ENCODE results near the gene MLLT11. TPM values are rescaled to one million over a fixed set of nuclear protein-coding genes. Genes with fewer than 3 reads are reported as not detected.

MLLT11 gene
- total RNA-seq, 1 donor from 2014 or later: 27.8 TPM

DNA sequence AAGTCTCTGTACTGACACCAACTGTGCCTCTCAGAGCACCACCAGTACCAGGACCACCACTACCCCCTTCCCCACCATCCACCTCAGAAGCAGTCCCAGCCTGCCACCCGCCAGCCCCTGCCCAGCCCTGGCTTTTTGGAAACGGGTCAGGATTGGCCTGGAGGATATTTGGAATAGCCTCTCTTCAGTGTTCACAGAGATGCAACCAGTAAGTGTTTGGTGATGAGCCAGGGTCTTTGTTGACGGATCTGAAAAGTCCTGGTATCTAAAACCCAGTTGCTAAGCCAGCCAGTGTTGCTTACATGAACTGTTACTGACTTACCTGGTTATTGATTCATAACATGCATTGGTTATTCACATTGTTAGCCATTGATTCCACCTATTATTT lies 11.6 kb upstream of the MLLT11 start:
- TF ChIP-seq CTCF (IDR thresholded peaks at IDR 0.05; ENCODE audit: unreplicated experiment): no peak
- Mint-ChIP-seq H3K36me3 (ENCODE audit: low read depth, unreplicated experiment) (peaks cover 8% of the 10 kb centered on the region), H3K4me1 (ENCODE audit: unreplicated experiment) (no peaks in the 10 kb centered on the region), H3K4me3 (ENCODE audit: unreplicated experiment) (peak overlapping the region; percentile 93), H3K9me3 (ENCODE audit: unreplicated experiment) (no peaks in the 10 kb centered on the region), H3K27ac (ENCODE audit: unreplicated experiment) (no peak overlapping the region), H3K27me3 (ENCODE audit: unreplicated experiment) (peaks cover 4% of the 10 kb centered on the region)
- no peak for DNase-seq (ENCODE audit: low spot score)

- Mint-ChIP-seq H3K36me3 (ENCODE audit: low read depth, unreplicated experiment) (peaks cover 13% of the 10 kb centered on the region), H3K27ac (ENCODE audit: unreplicated experiment) (peak overlapping the region; percentile 42), H3K27me3 (ENCODE audit: unreplicated experiment) (peaks cover 4% of the 10 kb centered on the region), H3K9me3 (ENCODE audit: unreplicated experiment) (no peaks in the 10 kb centered on the region), H3K4me3 (ENCODE audit: unreplicated experiment) (no peak overlapping the region), H3K4me1 (ENCODE audit: unreplicated experiment) (no peaks in the 10 kb centered on the region)
- TF ChIP-seq CTCF (IDR thresholded peaks at IDR 0.05; ENCODE audit: unreplicated experiment): no peak
- DNase-seq (ENCODE audit: low spot score): no peak
Measured at GRCh38 chr1:151049458-151049857, 10.7 kb upstream of the MLLT11 start.

- DNase-seq (ENCODE audit: low spot score): no peak
- TF ChIP-seq CTCF (IDR thresholded peaks at IDR 0.05; ENCODE audit: unreplicated experiment): no peak
- Mint-ChIP-seq H3K36me3 (ENCODE audit: low read depth, unreplicated experiment) (peaks cover 20% of the 10 kb centered on the region), H3K4me1 (ENCODE audit: unreplicated experiment) (peaks cover 4% of the 10 kb centered on the region), H3K4me3 (ENCODE audit: unreplicated experiment) (no peak overlapping the region), H3K27ac (ENCODE audit: unreplicated experiment) (peak overlapping the region; percentile 64), H3K9me3 (ENCODE audit: unreplicated experiment) (no peaks in the 10 kb centered on the region), H3K27me3 (ENCODE audit: unreplicated experiment) (peaks cover 2% of the 10 kb centered on the region)
Measured at GRCh38 chr1:151050051-151050688, 10.0 kb upstream of the MLLT11 start.

DNA sequence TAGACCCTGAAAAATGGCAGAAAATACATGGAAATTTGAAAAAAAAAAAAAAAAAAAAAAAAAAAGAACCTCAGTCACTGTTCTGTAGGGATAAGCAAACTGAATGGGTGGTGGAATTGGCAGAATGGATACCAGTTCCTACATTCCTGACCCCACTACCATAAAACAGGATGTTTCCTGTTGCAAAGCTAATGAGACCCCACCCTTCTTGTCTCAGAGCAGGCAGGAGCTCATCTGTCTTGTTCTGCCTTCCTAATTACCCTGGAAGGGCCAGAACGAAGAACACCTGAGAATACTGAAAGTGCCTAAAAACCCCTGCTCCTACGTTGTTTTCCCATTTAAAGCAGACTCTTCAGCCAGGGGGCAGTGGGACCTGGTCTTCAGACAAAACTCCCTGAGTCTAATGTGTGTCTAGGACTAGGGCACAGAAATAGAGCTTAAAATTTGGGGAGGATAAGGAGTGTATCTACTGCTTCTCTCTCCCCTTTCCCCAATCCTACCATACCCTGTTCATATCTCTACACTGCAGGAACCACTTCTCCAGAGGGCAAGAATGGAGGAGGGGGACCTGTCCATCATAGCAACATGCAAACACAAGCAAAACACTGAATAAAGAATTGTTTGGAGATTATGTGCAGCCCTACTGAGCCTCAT lies 8.7 kb upstream of the MLLT11 start:
- Mint-ChIP-seq H3K27me3 (ENCODE audit: unreplicated experiment) (peaks cover 2% of the 10 kb centered on the region), H3K9me3 (ENCODE audit: unreplicated experiment) (no peaks in the 10 kb centered on the region), H3K4me1 (ENCODE audit: unreplicated experiment) (peaks cover 17% of the 10 kb centered on the region), H3K4me3 (ENCODE audit: unreplicated experiment) (peak overlapping the region; percentile 11), H3K27ac (ENCODE audit: unreplicated experiment) (peak overlapping the region; percentile 58), H3K36me3 (ENCODE audit: low read depth, unreplicated experiment) (peaks cover 24% of the 10 kb centered on the region)
- TF ChIP-seq CTCF (IDR thresholded peaks at IDR 0.05; ENCODE audit: unreplicated experiment): no peak
- no peak for DNase-seq (ENCODE audit: low spot score)

DNA sequence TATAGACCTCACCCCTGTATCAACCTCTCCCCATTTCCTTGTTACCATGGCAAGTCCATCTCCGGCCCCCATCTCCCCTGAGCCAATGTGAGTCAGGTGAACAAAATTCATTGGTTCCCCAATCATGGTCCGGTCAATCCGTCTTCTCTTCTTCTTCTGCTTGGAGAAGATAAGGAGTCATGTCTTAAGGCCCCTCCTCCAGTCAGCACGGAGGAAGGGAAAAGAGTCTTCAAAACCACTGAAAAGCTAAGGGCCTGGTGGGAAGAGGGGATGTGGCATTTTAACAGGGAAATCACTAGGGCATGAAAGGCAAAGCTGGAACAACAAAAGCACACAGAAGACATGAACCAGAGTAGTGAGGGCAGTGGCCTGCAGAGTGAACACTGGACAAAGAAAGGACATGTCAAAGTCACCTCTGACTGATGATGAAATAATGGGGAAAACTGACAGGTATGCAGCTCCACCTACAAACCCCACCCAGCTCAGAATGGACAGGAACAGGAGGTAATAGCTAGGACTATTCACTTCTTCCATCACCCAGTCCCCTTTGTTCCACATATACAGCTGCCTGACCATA lies 5.1 kb upstream of the MLLT11 start:
- Mint-ChIP-seq H3K4me3 (ENCODE audit: unreplicated experiment) (peak overlapping the region; percentile 28), H3K27ac (ENCODE audit: unreplicated experiment) (peak overlapping the region; percentile 70), H3K9me3 (ENCODE audit: unreplicated experiment) (no peaks in the 10 kb centered on the region), H3K36me3 (ENCODE audit: low read depth, unreplicated experiment) (peaks cover 43% of the 10 kb centered on the region), H3K27me3 (ENCODE audit: unreplicated experiment) (peaks cover 8% of the 10 kb centered on the region), H3K4me1 (ENCODE audit: unreplicated experiment) (peaks cover 39% of the 10 kb centered on the region)
- no peak for DNase-seq (ENCODE audit: low spot score)
- TF ChIP-seq CTCF (IDR thresholded peaks at IDR 0.05; ENCODE audit: unreplicated experiment): no peak
